BJ (cell line): ENCODE results near the gene LTB4R. TPM values are rescaled to one million over a fixed set of nuclear protein-coding genes. Genes with fewer than 3 reads are reported as not detected.

Source experiments
- CTCF ChIA-PET: fragments of 350-600 bp; formaldehyde crosslinking; extraction: SDS; loops from one replicate; lab custom pipeline; 2021; ENCODE audit warnings: antibody characterized with exemption, inconsistent platforms; lab: Yijun Ruan, JAX
- POLR2A ChIA-PET: fragments of 300-600 bp; sonication (Branson Sonifier 250); formaldehyde crosslinking; extraction: SDS; loops from one replicate; lab custom pipeline; 2021; ENCODE audit warnings: antibody characterized with exemption; lab: Charles Lee
- DNase-seq: peaks from one replicate; pipeline ENCODE4 v3.0.0-alpha.2; 2011; ENCODE audit warnings: low read depth
- H3K27me3 ChIP-seq: 2 replicates; pipeline ENCODE4 v1.6.0; 2011; ENCODE audit warnings: low read length; ENCODE audit not compliant: control insufficient read depth, insufficient read depth
- H3K36me3 ChIP-seq: 2 replicates; pipeline ENCODE4 v1.5.1; 2011; ENCODE audit warnings: low read length; ENCODE audit not compliant: control insufficient read depth, insufficient read depth
- H3K4me3 ChIP-seq: 2 replicates; pipeline ENCODE4 v1.5.1; 2011; ENCODE audit warnings: low read depth, mild to moderate bottlenecking, control low read depth, low read length
- polyA plus RNA-seq: library from polyadenylated mRNA; depleted of rRNA; stranded (reverse); fragments of >200 nt; gene quantifications from 2 replicates; pipeline ENCODE4 v1.2.3, GENCODE V29; 2011
- TF ChIP-seq, protein P1 (sequence below): IDR thresholded peaks from 2 replicates; pipeline ENCODE4 v1.5.1; 2011; ENCODE audit warnings: low read depth, mild to moderate bottlenecking, control low read depth, inconsistent platforms, low read length, moderate library complexity; ENCODE audit not compliant: insufficient read depth

The LTB4R gene
- polyA plus RNA-seq, 1 experiment, result 2.6 TPM

DNA sequence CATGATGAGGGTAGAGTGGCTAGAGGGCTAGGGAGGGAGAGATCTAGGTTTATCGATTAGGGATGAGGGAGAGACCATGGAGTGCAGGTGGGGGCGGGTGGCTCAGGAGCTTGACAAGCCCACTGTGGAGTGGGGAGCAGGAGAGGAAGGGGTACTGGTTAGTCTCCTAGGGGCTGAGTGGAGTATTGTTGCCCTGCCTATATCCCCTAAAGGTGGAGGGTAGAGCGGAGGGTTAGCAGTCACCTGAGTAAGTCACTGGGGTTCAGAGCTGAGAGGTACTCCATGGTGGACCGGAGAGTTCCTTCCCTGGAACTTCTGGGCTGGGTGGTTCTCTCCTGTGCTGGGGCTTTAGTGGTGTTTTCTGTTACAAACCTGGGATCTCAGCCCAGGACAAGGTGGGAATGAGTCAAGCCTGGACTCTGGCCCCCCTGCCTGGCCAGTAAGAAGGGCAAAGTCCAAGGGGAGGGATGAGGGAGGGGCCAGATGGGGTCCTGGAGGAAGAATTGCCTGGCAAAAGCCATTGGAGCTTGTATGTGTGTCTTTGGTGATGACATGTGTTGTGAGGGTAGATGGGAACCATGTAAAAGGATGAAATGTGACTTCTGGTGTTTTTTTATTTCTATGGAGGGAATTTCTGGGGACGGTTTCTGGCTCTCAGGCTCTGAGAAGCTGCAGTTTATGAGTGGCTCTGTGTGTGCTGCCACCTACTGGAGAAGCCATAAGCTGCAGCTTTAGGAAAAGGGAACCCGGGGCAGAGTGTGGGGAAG, 3.5 kb upstream of the LTB4R start, which contains the start of gene CIDEB:
Gene CIDEB (minus strand): TSS at position 403 of the 767 bp plus-strand sequence. CDS start 119 bp downstream, at position 284.
- POLR2A ChIA-PET, result interaction anchor here (1.0 kb wide), 1 partner anchor 124 kb away, joined by 3 read pairs; no protein-coding TSS in a partner anchor
- no peak for DNase-seq
- H3K36me3 ChIP-seq, result peaks cover 22% of the 10 kb centered on the region
- TF ChIP-seq, protein P1, sequence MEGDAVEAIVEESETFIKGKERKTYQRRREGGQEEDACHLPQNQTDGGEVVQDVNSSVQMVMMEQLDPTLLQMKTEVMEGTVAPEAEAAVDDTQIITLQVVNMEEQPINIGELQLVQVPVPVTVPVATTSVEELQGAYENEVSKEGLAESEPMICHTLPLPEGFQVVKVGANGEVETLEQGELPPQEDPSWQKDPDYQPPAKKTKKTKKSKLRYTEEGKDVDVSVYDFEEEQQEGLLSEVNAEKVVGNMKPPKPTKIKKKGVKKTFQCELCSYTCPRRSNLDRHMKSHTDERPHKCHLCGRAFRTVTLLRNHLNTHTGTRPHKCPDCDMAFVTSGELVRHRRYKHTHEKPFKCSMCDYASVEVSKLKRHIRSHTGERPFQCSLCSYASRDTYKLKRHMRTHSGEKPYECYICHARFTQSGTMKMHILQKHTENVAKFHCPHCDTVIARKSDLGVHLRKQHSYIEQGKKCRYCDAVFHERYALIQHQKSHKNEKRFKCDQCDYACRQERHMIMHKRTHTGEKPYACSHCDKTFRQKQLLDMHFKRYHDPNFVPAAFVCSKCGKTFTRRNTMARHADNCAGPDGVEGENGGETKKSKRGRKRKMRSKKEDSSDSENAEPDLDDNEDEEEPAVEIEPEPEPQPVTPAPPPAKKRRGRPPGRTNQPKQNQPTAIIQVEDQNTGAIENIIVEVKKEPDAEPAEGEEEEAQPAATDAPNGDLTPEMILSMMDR, result peak; percentile 96
- no peak within 1 kb of the TSS for H3K4me3 ChIP-seq
- no peaks in the 10 kb centered on the region for H3K27me3 ChIP-seq
- CTCF ChIA-PET, result interaction anchor here (0.6 to 8.0 kb wide), 41 partner anchors 9 to 257 kb away, joined by 3 to 107 read pairs (median 4); partner anchors contain the start of genes DHRS1, MDP1, NOP9 and PSME1

DNA sequence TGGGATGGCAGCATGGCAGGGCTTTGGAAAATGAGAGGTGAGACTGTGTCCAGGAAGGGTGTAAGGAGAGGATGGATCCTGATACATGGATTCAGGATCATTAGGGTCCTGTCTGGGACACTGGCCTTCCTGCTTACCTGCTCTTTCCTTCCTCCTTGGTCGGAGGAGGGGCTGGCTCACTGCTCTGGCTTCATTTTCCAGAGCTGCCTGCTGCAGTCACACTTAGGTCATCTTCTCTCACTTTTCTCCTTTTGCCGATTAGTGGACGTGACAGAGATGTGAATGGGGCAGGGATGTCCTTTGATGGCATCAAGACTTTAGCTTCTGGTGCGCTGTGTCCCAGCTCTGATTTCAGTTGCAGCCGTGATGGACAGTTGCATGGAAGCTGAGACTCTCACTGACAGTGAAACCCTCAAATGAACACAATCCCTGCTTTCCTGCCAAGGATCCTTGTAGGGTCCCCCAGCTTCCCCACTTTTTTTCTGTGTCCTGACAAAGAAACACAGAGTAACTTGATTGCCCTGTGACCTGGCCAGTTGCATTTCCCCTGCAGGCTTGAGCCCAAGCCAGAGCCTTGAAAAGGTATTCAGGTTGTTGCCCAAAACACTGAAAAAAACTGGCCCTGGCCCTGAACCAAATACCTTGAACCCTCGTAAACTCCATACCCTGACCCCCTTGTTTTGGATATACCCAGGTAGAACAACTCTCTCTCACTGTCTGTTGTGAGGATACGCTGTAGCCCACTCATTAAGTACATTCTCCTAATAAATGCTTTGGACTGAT, 2.8 kb upstream of the LTB4R start:
- CTCF ChIA-PET, result interaction anchor here (0.6 to 8.0 kb wide), 36 partner anchors 8 to 258 kb away, joined by 3 to 107 read pairs (median 4); partner anchors contain the start of genes DHRS1, MDP1, NOP9 and PSME1
- Histone ChIP-seq H3K36me3 (peaks cover 17% of the 10 kb centered on the region), H3K4me3 (no peak overlapping the region), H3K27me3 (no peaks in the 10 kb centered on the region)
- POLR2A ChIA-PET, result interaction anchor here (1.0 to 1.1 kb wide), 2 partner anchors 113 to 123 kb away, joined by 3 read pairs; partner anchors contain the start of gene TM9SF1
- TF ChIP-seq, protein P1, result no peak
- no peak for DNase-seq

DNA sequence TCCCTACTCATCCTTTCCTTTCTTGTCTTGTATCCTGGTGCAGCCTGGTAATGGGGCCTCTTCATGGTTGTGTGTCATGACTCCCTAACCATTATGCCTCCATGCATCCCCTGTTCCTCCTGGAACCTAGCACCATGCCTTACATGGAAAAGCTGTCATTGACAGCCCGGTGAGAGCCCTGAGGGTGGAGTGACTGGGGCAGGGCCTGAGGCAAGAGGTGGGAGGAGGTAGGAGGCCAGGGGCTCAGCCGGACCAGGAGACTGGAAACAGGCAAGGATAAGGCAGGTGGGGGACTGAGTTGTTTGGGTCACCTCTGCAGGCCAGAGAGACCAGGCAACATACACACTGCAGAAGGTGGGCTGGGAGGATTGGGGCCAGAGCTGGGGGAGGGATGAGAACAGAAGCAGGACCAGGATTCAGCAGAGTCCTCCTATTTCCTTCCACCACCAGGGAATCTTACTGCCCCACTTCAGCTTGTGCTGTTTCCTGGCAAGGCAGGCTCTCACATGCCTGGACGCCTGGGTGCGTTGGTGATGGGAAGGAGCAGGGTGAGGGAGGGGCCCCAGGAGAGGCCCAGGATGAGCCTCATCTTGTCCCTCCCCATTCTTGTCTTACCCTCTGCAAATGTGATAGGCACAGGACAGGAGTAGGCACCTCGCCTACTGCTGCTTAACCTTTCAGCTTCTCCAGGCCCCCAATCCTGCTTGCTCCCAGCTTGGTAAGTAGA, 1.6 kb upstream of the LTB4R start, which contains the start of gene LTB4R2:
Gene LTB4R2 (plus strand): TSS at position 603 of the 727 bp plus-strand sequence. CDS start 525 bp downstream, outside the sequence.
- DNase-seq, result no peak
- peak within 1 kb of the TSS; percentile 25 for H3K4me3 ChIP-seq
- peaks cover 12% of the 10 kb centered on the region for H3K36me3 ChIP-seq
- no peaks in the 10 kb centered on the region for H3K27me3 ChIP-seq
- TF ChIP-seq, protein P1, result no peak
- CTCF ChIA-PET, result interaction anchor here (0.7 to 8.0 kb wide), 19 partner anchors 9 to 252 kb away, joined by 3 to 107 read pairs (median 7); partner anchors contain the start of genes CBLN3, DHRS1, KHNYN and NOP9
- POLR2A ChIA-PET, result interaction anchor here (1.1 kb wide), 1 partner anchor 114 kb away, joined by 3 read pairs; the partner anchor contains the start of gene TM9SF1

DNA sequence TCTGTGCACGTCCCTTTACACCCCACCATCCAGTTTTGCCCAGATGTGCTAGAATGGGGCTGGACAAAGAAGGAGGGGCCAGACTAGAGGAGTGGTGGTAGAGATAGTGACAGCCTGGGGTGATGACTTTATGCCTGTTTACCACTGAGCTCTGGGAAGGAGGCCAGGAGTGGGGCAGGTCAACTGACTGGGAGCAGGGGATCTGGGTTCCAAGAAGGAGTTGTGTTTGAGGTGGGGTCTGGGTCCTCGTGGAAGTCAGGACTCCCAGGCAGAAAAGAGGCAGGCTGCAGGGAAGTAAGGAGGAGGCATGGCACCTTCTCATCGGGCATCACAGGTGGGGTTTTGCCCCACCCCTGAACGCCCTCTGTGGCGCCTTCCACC, 1.0 kb upstream of the LTB4R start:
- Histone ChIP-seq H3K27me3 (no peaks in the 10 kb centered on the region), H3K4me3 (no peak overlapping the region), H3K36me3 (peaks cover 10% of the 10 kb centered on the region)
- TF ChIP-seq, protein P1, result no peak
- DNase-seq, result no peak
- ChIA-PET POLR2A (no interaction called here), CTCF (interaction anchor here (0.7 to 8.0 kb wide), 11 partner anchors 12 to 149 kb away, joined by 3 to 107 read pairs (median 12); partner anchors contain the start of genes CBLN3, DHRS1, IRF9 and KHNYN)
